SK-N-SH (cell line): ENCODE measurements around the gene SHPK. TPM values are rescaled to one million over a fixed set of nuclear protein-coding genes. Genes with fewer than 3 reads are reported as not detected.

Experiments used
- CTCF ChIA-PET: fragments of 300-600, 350-600 bp; formaldehyde crosslinking; extraction: SDS; loops from one replicate; lab custom pipeline; 2021; lab: Yijun Ruan, JAX
- POLR2A ChIA-PET: fragments of 350-600 bp; sonication (Branson Sonifier 250); formaldehyde crosslinking; extraction: SDS; loops from one replicate; lab custom pipeline; 2020; ENCODE audit warnings: antibody characterized with exemption, inconsistent platforms; lab: Yijun Ruan, JAX
- DNase-seq: peaks from one replicate; pipeline ENCODE4 v3.0.0; 2012
- H2AFZ ChIP-seq: fragments of 200-600 bp; sonication (generic); 2 replicates; pipeline ENCODE4 v1.8.1; 2016; ENCODE audit warnings: antibody characterized with exemption, mild to moderate bottlenecking, low read depth
- H3F3A ChIP-seq: fragments of 200-600 bp; sonication (generic); replicated peaks from 2 replicates; pipeline ENCODE3; 2016; ENCODE audit warnings: antibody characterized with exemption, mild to moderate bottlenecking; ENCODE audit not compliant: insufficient read depth
- H3K27ac ChIP-seq, 2 experiments: fragments of 200-500 bp in 1 of 2; fragments of 200-600 bp in 1 of 2; sonication (Bioruptor generic) in 1 of 2; sonication (generic), shearing (Covaris generic) in 1 of 2; 2 replicates each; pipeline versions ENCODE4 v1.5.1 to v1.6.1; 2014 to 2016; ENCODE audit warnings: low read depth in 2 of 2, inconsistent platforms in 1 of 2, low read length in 1 of 2, mild to moderate bottlenecking in 1 of 2, mixed read lengths in 1 of 2
- H3K27me3 ChIP-seq: fragments of 200-600 bp; sonication (generic), shearing (Covaris generic); 2 replicates; pipeline ENCODE4 v1.6.1; 2016; ENCODE audit warnings: mixed run types; ENCODE audit not compliant: insufficient read depth
- H3K36me3 ChIP-seq, 2 experiments: fragments of 200-500 bp in 1 of 2; fragments of 200-600 bp in 1 of 2; sonication (Bioruptor generic) in 1 of 2; sonication (generic) in 1 of 2; replicated peaks in 1 of 2; 2 replicates each; pipeline versions ENCODE3 to v1.5.1; 2014 to 2016; ENCODE audit warnings: low read length in 1 of 2, mild to moderate bottlenecking in 1 of 2; ENCODE audit not compliant: insufficient read depth in 2 of 2, control insufficient read depth in 1 of 2
- H3K4me1 ChIP-seq, 2 experiments: fragments of 200-500 bp in 1 of 2; fragments of 200-600 bp in 1 of 2; sonication (Bioruptor generic) in 1 of 2; sonication (generic), shearing (Covaris generic) in 1 of 2; 2 replicates each; pipeline versions ENCODE4 v1.5.1 to v1.6.1; 2014 to 2016; ENCODE audit warnings: low read depth in 1 of 2, low read length in 1 of 2, mixed run types in 1 of 2; ENCODE audit not compliant: insufficient read depth in 2 of 2, control insufficient read depth in 1 of 2
- H3K4me2 ChIP-seq: fragments of 200-600 bp; sonication (generic), shearing (Covaris generic); 2 replicates; pipeline ENCODE4 v1.6.1; 2017; ENCODE audit warnings: mixed run types
- H3K4me3 ChIP-seq, 2 experiments: fragments of 200-500 bp in 1 of 2; fragments of 200-600 bp in 1 of 2; sonication (Bioruptor generic) in 1 of 2; sonication (generic), shearing (Covaris generic) in 1 of 2; 2 replicates each; pipeline versions ENCODE4 v1.5.1 to v1.8.1; 2014 to 2016; ENCODE audit warnings: low read depth in 2 of 2, inconsistent platforms in 1 of 2, low read length in 1 of 2, mild to moderate bottlenecking in 1 of 2, mixed read lengths in 1 of 2, moderate library complexity in 1 of 2
- H3K79me2 ChIP-seq: fragments of 200-600 bp; sonication (generic); 2 replicates; pipeline ENCODE4 v1.8.1; 2017; ENCODE audit warnings: mild to moderate bottlenecking; ENCODE audit not compliant: insufficient read depth
- H3K9ac ChIP-seq: fragments of 200-600 bp; sonication (generic); 2 replicates; pipeline ENCODE4 v1.6.1; 2017; ENCODE audit warnings: mixed run types
- H3K9me2 ChIP-seq: fragments of 200-600 bp; sonication (generic); 2 replicates; pipeline ENCODE4 v1.6.1; 2017; ENCODE audit warnings: mixed run types
- H3K9me3 ChIP-seq: fragments of 200-600 bp; sonication (generic); 2 replicates; pipeline ENCODE4 v1.6.1; 2017; ENCODE audit warnings: mixed run types, mild to moderate bottlenecking, moderate library complexity
- H4K20me1 ChIP-seq: fragments of 200-600 bp; sonication (generic); 2 replicates; pipeline ENCODE4 v1.6.1; 2017; ENCODE audit warnings: mild to moderate bottlenecking, mixed run types; ENCODE audit not compliant: insufficient read depth
- CHD2 ChIP-seq: fragments of 150-350 bp; IDR thresholded peaks from 2 replicates; pipeline ENCODE4 v1.6.1; 2018; ENCODE audit warnings: low read length; ENCODE audit not compliant: partially characterized antibody
- IRF3 ChIP-seq: fragments of 150-350 bp; IDR thresholded peaks from 2 replicates; pipeline ENCODE4 v1.6.1; 2016; ENCODE audit warnings: mild to moderate bottlenecking, low read depth, low read length
- RAD21 ChIP-seq: IDR thresholded peaks from 2 replicates; pipeline ENCODE4 v1.6.1; 2012; ENCODE audit warnings: mild to moderate bottlenecking, low read length
- SIN3A ChIP-seq: IDR thresholded peaks from 2 replicates; pipeline ENCODE4 v1.6.1; 2012; ENCODE audit warnings: low read depth, mild to moderate bottlenecking, low read length, moderate library complexity, borderline replicate concordance
- WGBS: methylation state at CpG from one replicate; pipeline ENCODE4 v1.1.6; 2017; ENCODE audit warnings: low lambda C conversion rate; 5-methylcytosine and 5-hydroxymethylcytosine counted together
- polyA plus RNA-seq, 3 experiments: library from polyadenylated mRNA; depleted of rRNA; stranded (reverse); fragments of >200 nt; gene quantifications; 2 replicates each; pipeline ENCODE4 v1.2.3, GENCODE V29; 2012
- TF ChIP-seq, protein P1 (sequence below): IDR thresholded peaks from 2 replicates; pipeline ENCODE4; 2012
- TF ChIP-seq, protein P2 (sequence below): IDR thresholded peaks from 2 replicates; pipeline ENCODE4 v1.4.0; 2012; ENCODE audit warnings: low read depth, borderline replicate concordance

Gene SHPK
- polyA plus RNA-seq, 1 of the 3 experiments (the other 2 are of a cell fraction) = 9.0 TPM

DNA sequence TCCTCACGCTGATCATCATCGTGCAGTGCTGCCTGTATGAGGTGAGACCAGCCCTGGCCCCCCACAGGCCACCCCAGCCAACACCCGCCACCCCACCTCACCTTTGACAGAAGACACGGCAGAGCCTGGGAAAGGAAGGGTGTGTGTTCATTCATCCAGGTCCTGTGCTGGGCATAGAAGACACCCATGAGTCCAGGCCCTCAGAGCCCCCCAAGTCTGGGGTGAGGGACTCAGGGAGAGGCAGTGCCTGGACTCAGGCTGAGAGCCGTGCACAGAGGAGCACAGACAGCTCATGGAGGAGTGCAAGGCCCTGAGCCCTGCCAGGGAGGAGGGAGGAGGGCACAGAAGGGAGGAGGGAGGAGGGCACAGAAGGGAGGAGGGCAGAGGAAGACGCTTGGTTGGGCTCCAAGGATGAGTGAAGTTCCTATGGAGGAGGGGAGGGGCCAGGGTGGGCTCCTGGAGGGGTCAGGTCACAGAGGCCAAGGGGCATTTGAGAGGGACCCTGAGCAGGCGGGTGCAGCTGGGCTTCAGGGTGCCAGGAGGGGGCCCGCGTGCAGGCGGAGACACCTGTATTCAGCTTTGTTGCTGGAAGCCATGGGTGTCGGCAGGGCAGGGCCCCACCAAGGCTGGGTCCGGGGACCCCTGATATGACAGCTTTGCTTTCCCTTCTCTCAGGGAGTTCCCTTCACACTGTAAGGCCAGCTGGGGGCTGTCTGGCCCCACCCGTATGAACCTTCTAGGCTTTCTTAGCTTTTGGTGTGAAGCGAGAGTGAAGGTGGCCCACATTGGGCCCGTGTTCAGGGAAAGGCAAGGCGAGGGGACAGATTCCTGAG is 20.9 kb upstream of the SHPK start:
- Histone ChIP-seq H3K9me2 (no peaks in the 10 kb centered on the region), H3K4me1 (peaks cover 0 to 13% of the 10 kb centered on the region in 2 experiments; a peak in 3 of 4 replicates), H2AFZ (no peak overlapping the region), H3K27me3 (no peaks in the 10 kb centered on the region), H3F3A (peaks cover 12% of the 10 kb centered on the region), H3K36me3 (peaks cover 0 to 8% of the 10 kb centered on the region in 2 experiments), H3K9me3 (no peaks in the 10 kb centered on the region), H3K4me2 (no peak overlapping the region), H3K4me3 (no peak overlapping the region), H3K9ac (no peak overlapping the region), H3K27ac (no peak overlapping the region), H4K20me1 (peaks cover 4% of the 10 kb centered on the region; the same call in 1 of the 2 replicates), H3K79me2 (no peaks in the 10 kb centered on the region)
- ChIA-PET POLR2A (interaction anchor here (0.6 kb wide), 1 partner anchor 49 kb away, joined by 3 read pairs; no protein-coding TSS in a partner anchor), CTCF (interaction anchor here (1.5 to 2.2 kb wide), 2 partner anchors 11 to 608 kb away, joined by 3 to 5 read pairs; partner anchors contain the start of gene TAX1BP3)
- 89% methylated on average over 15 of the region's 16 CpGs for WGBS
- DNase-seq = no peak
- no peak for TF ChIP-seq CHD2

- 91% methylated on average over 16 of the region's 16 CpGs for WGBS
Observed at GRCh38 chr17:3656353-3656752, 20.3 kb upstream of the SHPK start.

More at GRCh38 chr17:3656353-3656752, 20.3 kb upstream of the SHPK start:
- TF ChIP-seq, protein P1, sequence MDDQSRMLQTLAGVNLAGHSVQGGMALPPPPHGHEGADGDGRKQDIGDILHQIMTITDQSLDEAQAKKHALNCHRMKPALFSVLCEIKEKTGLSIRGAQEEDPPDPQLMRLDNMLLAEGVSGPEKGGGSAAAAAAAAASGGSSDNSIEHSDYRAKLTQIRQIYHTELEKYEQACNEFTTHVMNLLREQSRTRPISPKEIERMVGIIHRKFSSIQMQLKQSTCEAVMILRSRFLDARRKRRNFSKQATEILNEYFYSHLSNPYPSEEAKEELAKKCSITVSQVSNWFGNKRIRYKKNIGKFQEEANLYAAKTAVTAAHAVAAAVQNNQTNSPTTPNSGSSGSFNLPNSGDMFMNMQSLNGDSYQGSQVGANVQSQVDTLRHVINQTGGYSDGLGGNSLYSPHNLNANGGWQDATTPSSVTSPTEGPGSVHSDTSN = no peak
- no peak for TF ChIP-seq RAD21
- TF ChIP-seq SIN3A = no peak
- TF ChIP-seq, protein P2, sequence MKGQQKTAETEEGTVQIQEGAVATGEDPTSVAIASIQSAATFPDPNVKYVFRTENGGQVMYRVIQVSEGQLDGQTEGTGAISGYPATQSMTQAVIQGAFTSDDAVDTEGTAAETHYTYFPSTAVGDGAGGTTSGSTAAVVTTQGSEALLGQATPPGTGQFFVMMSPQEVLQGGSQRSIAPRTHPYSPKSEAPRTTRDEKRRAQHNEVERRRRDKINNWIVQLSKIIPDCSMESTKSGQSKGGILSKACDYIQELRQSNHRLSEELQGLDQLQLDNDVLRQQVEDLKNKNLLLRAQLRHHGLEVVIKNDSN = no peak
- TF ChIP-seq IRF3 = no peak
- Histone ChIP-seq H3K4me1 (peaks cover 0 to 13% of the 10 kb centered on the region in 2 experiments; a peak in 3 of 4 replicates), H3F3A (peaks cover 12% of the 10 kb centered on the region), H3K4me3 (no peak overlapping the region), H2AFZ (no peak overlapping the region), H3K36me3 (peaks cover 0 to 8% of the 10 kb centered on the region in 2 experiments), H3K79me2 (no peaks in the 10 kb centered on the region), H3K27me3 (no peaks in the 10 kb centered on the region), H3K9me3 (no peaks in the 10 kb centered on the region), H3K9me2 (no peaks in the 10 kb centered on the region), H4K20me1 (peaks cover 4% of the 10 kb centered on the region; the same call in 1 of the 2 replicates), H3K27ac (no peak overlapping the region), H3K9ac (no peak overlapping the region), H3K4me2 (no peak overlapping the region)
- CTCF ChIA-PET = interaction anchor here (2.2 kb wide), 1 partner anchor 608 kb away, joined by 5 read pairs; no protein-coding TSS in a partner anchor
- no peak for DNase-seq
- POLR2A ChIA-PET = interaction anchor here (0.6 kb wide), 1 partner anchor 49 kb away, joined by 3 read pairs; no protein-coding TSS in a partner anchor
